Spleen (tissue), 11 donors: ENCODE data around the gene FAM20C. TPM values are rescaled to one million over a fixed set of nuclear protein-coding genes. Genes with fewer than 3 reads are reported as not detected.

Source experiments
- DNase-seq: peaks from one replicate; pipeline ENCODE4 v3.0.0-alpha.2; 2020
- H3K27ac ChIP-seq, 8 donors: fragments of 200-600 bp; sonication (generic) in 7 of 8; 1 replicate in 4 of 8; 2 replicates in 4 of 8; pipeline versions ENCODE4 v1.5.0 to v1.8.0; 2016 to 2021; ENCODE audit warnings: inconsistent platforms in 4 of 8, mild to moderate bottlenecking in 4 of 8, moderate library complexity in 1 of 8
- H3K27me3 ChIP-seq, 7 donors: fragments of 200-600 bp; sonication (generic) in 6 of 7; replicated peaks in 1 of 7; 1 replicate in 4 of 7; 2 replicates in 3 of 7; pipeline versions ENCODE4 v1.5.0 to v1.8.0; 2016 to 2021; ENCODE audit warnings: inconsistent platforms in 3 of 7, mild to moderate bottlenecking in 1 of 7
- H3K36me3 ChIP-seq, 6 donors: fragments of 200-600 bp; sonication (generic) in 5 of 6; 1 replicate in 4 of 6; 2 replicates in 2 of 6; pipeline versions ENCODE4 v1.5.0 to v1.8.0; 2016 to 2021; ENCODE audit warnings: inconsistent platforms in 2 of 6
- H3K4me1 ChIP-seq, 6 donors: fragments of 200-600 bp; sonication (generic) in 5 of 6; 1 replicate in 3 of 6; 2 replicates in 3 of 6; pipeline versions ENCODE4 v1.5.0 to v1.8.0; 2016 to 2021; ENCODE audit warnings: inconsistent platforms in 3 of 6
- H3K4me3 ChIP-seq, 8 donors: fragments of 200-600 bp; sonication (generic) in 7 of 8; 1 replicate in 4 of 8; 2 replicates in 4 of 8; pipeline versions ENCODE4 v1.5.0 to v1.8.0; 2016 to 2021; ENCODE audit warnings: inconsistent platforms in 4 of 8, mild to moderate bottlenecking in 4 of 8, moderate library complexity in 2 of 8
- H3K9me3 ChIP-seq, 8 donors: fragments of 200-600 bp; sonication (generic) in 7 of 8; 1 replicate in 4 of 8; 2 replicates in 4 of 8; pipeline versions ENCODE4 v1.5.0 to v1.8.0; 2016 to 2021; ENCODE audit warnings: inconsistent platforms in 4 of 8
- CTCF ChIP-seq, 11 experiments: fragments of 200-600 bp in 7 of 11; fragments of 450-650 bp in 4 of 11; sonication (generic) in 4 of 11; IDR thresholded peaks in 8 of 11; conservative IDR thresholded peaks in 3 of 11; 1 replicate in 7 of 11; 2 replicates in 4 of 11; pipeline versions ENCODE4 v1.4.0 to v1.8.0; 2016 to 2021; ENCODE audit warnings: antibody characterized with exemption in 11 of 11, inconsistent platforms in 4 of 11, mild to moderate bottlenecking in 1 of 11
- POLR2A ChIP-seq, 3 donors: fragments of 450-650 bp; IDR thresholded peaks; one replicate each; pipeline ENCODE4 v1.5.1; 2017; ENCODE audit warnings: antibody characterized with exemption in 3 of 3, mild to moderate bottlenecking in 1 of 3
- POLR2AphosphoS5 ChIP-seq, 3 donors: sonication (generic); formaldehyde crosslinking; IDR thresholded peaks; one replicate each; pipeline ENCODE4 v1.5.1; 2017; ENCODE audit warnings: antibody characterized with exemption in 3 of 3
- WGBS, 5 donors: extraction: QIAGEN DNeasy Blood & Tissue Kit in 3 of 5; methylation state at CpG; one replicate each; pipeline versions ENCODE4 v1.1.5 to v1.1.7; 2013 to 2018; 5-methylcytosine and 5-hydroxymethylcytosine counted together
- intact Hi-C: fragments of 100-400 bp; cut with DNase I; formaldehyde crosslinking; loops from one replicate; pipeline ENCODE4 v1.15.0; 2023; ENCODE audit warnings: low total_unique reads
- polyA plus RNA-seq, 3 donors: library from polyadenylated mRNA; stranded (reverse); fragments of 200-250 nt; gene quantifications; one replicate each; pipeline ENCODE4 v1.2.1, GENCODE V29; 2013
- total RNA-seq, 7 donors: library from RNA; depleted of rRNA in 3 of 7; stranded (reverse); fragments of >200 nt in 3 of 7; fragmentation: NEBNext Ultra II Directional in 4 of 7; extraction: Animal tissue kit (Norgen Biotek cat#: 25700) in 4 of 7; gene quantifications; one replicate each; pipeline versions ENCODE4 v1.1.0 to v1.2.1, GENCODE V29; 2016 to 2021
- donor health status: healthy with polysubstance abuse.
- donor health status: DM: no; HTN: no; CAD: no; lungs with moderate emphysema.
- donor health status: DM: no; HTN: no; CAD: no.
- donor health status: Bipolar disorder and iron deficiency.
- donor health status: healthy.
- donor health status: DM: no; HTN: no; CAD: no.
- donor health status: DM: yes; HTN: yes; CAD: no.

Gene FAM20C
- total and polyA plus RNA-seq, 10 donors, result 6.9 to 27.3 (median 14.6) TPM

GRCh38 chr7:268991-269390 is 76.6 kb downstream of the FAM20C start:
- peaks cover 0 to 7% (median 0%) of the 10 kb centered on the region in 6 donors for H3K4me1 ChIP-seq
- H3K36me3 ChIP-seq, result no peaks in the 10 kb centered on the region
- intact Hi-C loops, result no loop called here
- H3K27me3 ChIP-seq, result no peaks in the 10 kb centered on the region
- TF ChIP-seq POLR2A (IDR thresholded peaks at IDR 0.05) (no peak), CTCF (IDR thresholded peaks at IDR 0.05 in 8 of 11, conservative IDR thresholded peaks at IDR 0.05 in 3 of 11) (no peak), POLR2AphosphoS5 (IDR thresholded peaks at IDR 0.05) (no peak)
- no peak overlapping the region for H3K27ac ChIP-seq
- 79 to 88% (median 85%) methylated on average over 12 of the region's 12 CpGs for WGBS, 5 donors
- no peak for DNase-seq
- H3K4me3 ChIP-seq, result no peak overlapping the region
- H3K9me3 ChIP-seq, result peaks cover 3 to 40% (median 27%) of the 10 kb centered on the region in 8 donors

- no peak for TF ChIP-seq POLR2A (IDR thresholded peaks at IDR 0.05)
- no peak for TF ChIP-seq CTCF (IDR thresholded peaks at IDR 0.05 in 8 of 11, conservative IDR thresholded peaks at IDR 0.05 in 3 of 11)
- TF ChIP-seq POLR2AphosphoS5 (IDR thresholded peaks at IDR 0.05), result no peak
- Histone ChIP-seq H3K4me1 (no peaks in the 10 kb centered on the region), H3K4me3 (no peak overlapping the region), H3K27me3 (no peaks in the 10 kb centered on the region), H3K36me3 (no peaks in the 10 kb centered on the region), H3K27ac (no peak overlapping the region), H3K9me3 (peaks cover 3 to 40% (median 27%) of the 10 kb centered on the region in 8 donors)
- WGBS, 5 donors, result 79 to 89% (median 86%) methylated on average over 11 of the region's 11 CpGs
- peak; percentile 43 for DNase-seq
- intact Hi-C loops, result no loop called here
These were observed 77.3 kb downstream of the FAM20C start for GRCh38 chr7:269721-270120.

- H3K27me3 ChIP-seq, result no peaks in the 10 kb centered on the region
- WGBS, 5 donors, result 61 to 78% (median 73%) methylated on average over 8 to 11 of the region's 11 CpGs
- peak; percentile 51 for DNase-seq
- intact Hi-C loops, result no loop called here
- H3K36me3 ChIP-seq, result no peaks in the 10 kb centered on the region
- no peak overlapping the region for H3K27ac ChIP-seq
- no peak for TF ChIP-seq POLR2A (IDR thresholded peaks at IDR 0.05)
- no peak for TF ChIP-seq POLR2AphosphoS5 (IDR thresholded peaks at IDR 0.05)
- TF ChIP-seq CTCF (IDR thresholded peaks at IDR 0.05 in 8 of 11, conservative IDR thresholded peaks at IDR 0.05 in 3 of 11), result no peak
- H3K9me3 ChIP-seq, result peaks cover 3 to 42% (median 29%) of the 10 kb centered on the region in 8 donors
- H3K4me3 ChIP-seq, result no peak overlapping the region
- no peaks in the 10 kb centered on the region for H3K4me1 ChIP-seq
These were observed 78.1 kb downstream of the FAM20C start for GRCh38 chr7:270351-270983.

- intact Hi-C loops, result no loop called here
- 82 to 85% (median 83%) methylated on average over 14 of the region's 14 CpGs for WGBS, 5 donors
- H3K4me3 ChIP-seq, result no peak overlapping the region
- TF ChIP-seq CTCF (IDR thresholded peaks at IDR 0.05 in 8 of 11, conservative IDR thresholded peaks at IDR 0.05 in 3 of 11) (no peak), POLR2A (IDR thresholded peaks at IDR 0.05) (no peak)
- no peak overlapping the region for H3K27ac ChIP-seq
- H3K27me3 ChIP-seq, result peaks cover 0 to 6% (median 0%) of the 10 kb centered on the region in 7 donors
- no peaks in the 10 kb centered on the region for H3K36me3 ChIP-seq
- no peaks in the 10 kb centered on the region for H3K4me1 ChIP-seq
- DNase-seq, result peak; percentile 29
- H3K9me3 ChIP-seq, result peaks cover 3 to 52% (median 37%) of the 10 kb centered on the region in 8 donors
These were observed 79.1 kb downstream of the FAM20C start for GRCh38 chr7:271266-272107.
